H1 (cell line): ENCODE measurements around the gene AREG. TPM values are rescaled to one million over a fixed set of nuclear protein-coding genes. Genes with fewer than 3 reads are reported as not detected.

ENCODE experiments used
- CTCF ChIA-PET: fragments of 300-600 bp; sonication (Branson Sonifier 250); formaldehyde crosslinking; loops from one replicate; lab custom pipeline; 2021; ENCODE audit not compliant: partially characterized antibody; lab: Charles Lee
- POLR2A ChIA-PET: fragments of 300-600 bp; sonication (Branson Sonifier 250); formaldehyde crosslinking; loops from one replicate; lab custom pipeline; 2021; ENCODE audit warnings: inconsistent platforms; ENCODE audit not compliant: partially characterized antibody; lab: Charles Lee
- DNase-seq, 2 experiments: peaks; one replicate each; pipeline versions ENCODE4 v3.0.0 to v3.0.0-alpha.2; 2010 to 2022; ENCODE audit warnings: low spot score in 2 of 2, low read depth in 1 of 2, mixed read lengths in 1 of 2
- FAIRE-seq: peaks from 2 replicates; lab custom pipeline; 2011; peaks lifted over from hg19 to GRCh38; lab: Jason Lieb, UNC
- H2AFZ ChIP-seq: 2 replicates; pipeline ENCODE4 v1.8.1; 2012; ENCODE audit warnings: low read length, inconsistent platforms
- H2AK5ac ChIP-seq: 2 replicates; pipeline ENCODE4 v1.6.1; 2013; ENCODE audit warnings: low read depth, low read length
- H2BK120ac ChIP-seq: replicated peaks from 2 replicates; pipeline ENCODE3; 2013; ENCODE audit warnings: low read depth, low read length, inconsistent platforms
- H2BK12ac ChIP-seq: 2 replicates; pipeline ENCODE4 v1.6.1; 2013; ENCODE audit warnings: low read depth, low read length
- H2BK15ac ChIP-seq: 2 replicates; pipeline ENCODE4 v1.6.1; 2013; ENCODE audit warnings: low read length
- H2BK20ac ChIP-seq: 2 replicates; pipeline ENCODE4 v1.6.1; 2013; ENCODE audit warnings: low read length
- H2BK5ac ChIP-seq: 2 replicates; pipeline ENCODE4 v1.6.1; 2013; ENCODE audit warnings: low read depth, low read length
- H3K14ac ChIP-seq: 2 replicates; pipeline ENCODE4 v1.6.1; 2013; ENCODE audit warnings: inconsistent platforms; ENCODE audit not compliant: insufficient read length
- H3K18ac ChIP-seq: 2 replicates; pipeline ENCODE4 v1.6.1; 2013; ENCODE audit warnings: low read length; ENCODE audit errors: extremely low read depth
- H3K23ac ChIP-seq: 2 replicates; pipeline ENCODE4 v1.6.1; 2013; ENCODE audit warnings: inconsistent platforms; ENCODE audit not compliant: insufficient read length
- H3K23me2 ChIP-seq: 2 replicates; pipeline ENCODE4 v1.6.1; 2013; ENCODE audit warnings: low read depth, low read length
- H3K27ac ChIP-seq: 2 replicates; pipeline ENCODE4 v1.6.1; 2011; ENCODE audit warnings: low read depth, low read length, inconsistent platforms
- H3K27me3 ChIP-seq, 4 experiments: replicated peaks in 1 of 4; 1 replicate in 1 of 4; 2 replicates in 3 of 4; pipeline versions ENCODE4 v1.6.1 to v1.8.1; 2011 to 2013; ENCODE audit warnings: low read length in 3 of 4, mild to moderate bottlenecking in 3 of 4, inconsistent platforms in 2 of 4, mixed read lengths in 2 of 4, moderate library complexity in 1 of 4; ENCODE audit not compliant: control insufficient read depth in 3 of 4, insufficient read depth in 3 of 4; ENCODE audit errors: extremely low read depth in 1 of 4
- H3K36me3 ChIP-seq, 4 experiments: 2 replicates each; pipeline versions ENCODE4 v1.6.1 to v1.8.1; 2011 to 2013; ENCODE audit warnings: mild to moderate bottlenecking in 4 of 4, low read length in 3 of 4, moderate library complexity in 2 of 4, control low read depth in 1 of 4, inconsistent platforms in 1 of 4; ENCODE audit not compliant: insufficient read depth in 4 of 4, control insufficient read depth in 2 of 4
- H3K4ac ChIP-seq: replicated peaks from 2 replicates; pipeline ENCODE3; 2013; ENCODE audit warnings: low read length, low read depth, mixed read lengths, inconsistent platforms; ENCODE audit not compliant: insufficient read length
- H3K4me1 ChIP-seq, 4 experiments: replicated peaks in 1 of 4; 1 replicate in 1 of 4; 2 replicates in 3 of 4; pipeline versions ENCODE4 v1.6.1 to v1.8.1; 2011 to 2013; ENCODE audit warnings: low read length in 3 of 4, inconsistent platforms in 2 of 4, mixed read lengths in 1 of 4; ENCODE audit not compliant: insufficient read depth in 4 of 4, control insufficient read depth in 3 of 4
- H3K4me2 ChIP-seq, 2 experiments: 2 replicates each; pipeline versions ENCODE4 v1.6.1 to v1.8.1; 2011 to 2013; ENCODE audit warnings: low read depth in 2 of 2, low read length in 2 of 2, control low read depth in 1 of 2, inconsistent platforms in 1 of 2, mild to moderate bottlenecking in 1 of 2; ENCODE audit not compliant: insufficient read depth in 1 of 2
- H3K4me3 ChIP-seq, 4 experiments: fragments of 200-600, 300-600 bp in 1 of 4; sonication (generic), shearing (Covaris generic), sonication (Bioruptor Twin) in 1 of 4; 2 replicates each; pipeline versions ENCODE4 v1.5.1 to v1.8.1; 2011 to 2016; ENCODE audit warnings: low read length in 4 of 4, low read depth in 3 of 4, control low read depth in 2 of 4, inconsistent platforms in 2 of 4, mild to moderate bottlenecking in 2 of 4, mixed read lengths in 1 of 4, moderate library complexity in 1 of 4; ENCODE audit not compliant: insufficient read depth in 2 of 4; ENCODE audit errors: extremely low read depth in 1 of 4
- H3K56ac ChIP-seq: replicated peaks from 2 replicates; pipeline ENCODE3; 2013; ENCODE audit warnings: low read depth, mild to moderate bottlenecking, mixed read lengths, low read length, inconsistent platforms; ENCODE audit not compliant: insufficient read length
- H3K79me1 ChIP-seq: 2 replicates; pipeline ENCODE4 v1.6.1; 2013; ENCODE audit warnings: low read depth, low read length, control low read depth
- H3K79me2 ChIP-seq, 2 experiments: 2 replicates each; pipeline versions ENCODE4 v1.6.1 to v1.8.1; 2012 to 2013; ENCODE audit warnings: low read length in 2 of 2, mild to moderate bottlenecking in 2 of 2, inconsistent platforms in 1 of 2; ENCODE audit not compliant: insufficient read depth in 2 of 2, control insufficient read depth in 1 of 2
- H3K9ac ChIP-seq, 4 experiments: replicated peaks in 1 of 4; 1 replicate in 1 of 4; 2 replicates in 3 of 4; pipeline versions ENCODE4 v1.6.1 to v1.8.1; 2011 to 2013; ENCODE audit warnings: low read depth in 3 of 4, low read length in 3 of 4, control low read depth in 2 of 4, mild to moderate bottlenecking in 2 of 4, moderate library complexity in 2 of 4, inconsistent platforms in 1 of 4; ENCODE audit errors: extremely low read depth in 1 of 4
- H3K9me3 ChIP-seq, 2 experiments: 2 replicates each; pipeline versions ENCODE4 v1.6.1 to v1.8.1; 2012 to 2013; ENCODE audit warnings: mild to moderate bottlenecking in 2 of 2, moderate library complexity in 2 of 2, control low read depth in 1 of 2, inconsistent platforms in 1 of 2, low read depth in 1 of 2, low read length in 1 of 2, mixed read lengths in 1 of 2; ENCODE audit not compliant: insufficient read depth in 2 of 2
- H4K20me1 ChIP-seq, 2 experiments: replicated peaks in 1 of 2; 2 replicates each; pipeline versions ENCODE3 to v1.8.1; 2011 to 2013; ENCODE audit warnings: inconsistent platforms in 2 of 2, low read length in 2 of 2, mild to moderate bottlenecking in 1 of 2; ENCODE audit not compliant: insufficient read depth in 2 of 2, control insufficient read depth in 1 of 2
- H4K5ac ChIP-seq: 2 replicates; pipeline ENCODE4 v1.6.1; 2013; ENCODE audit warnings: low read length, low read depth, mixed read lengths, inconsistent platforms; ENCODE audit not compliant: insufficient read length
- H4K8ac ChIP-seq: 2 replicates; pipeline ENCODE4 v1.8.0; 2013; ENCODE audit warnings: mild to moderate bottlenecking, moderate library complexity, low read length, inconsistent platforms; ENCODE audit not compliant: insufficient read depth; ENCODE audit errors: extremely low read depth
- H4K91ac ChIP-seq: replicated peaks from 2 replicates; pipeline ENCODE3; 2013; ENCODE audit warnings: low read length, mixed read lengths, inconsistent platforms; ENCODE audit not compliant: insufficient read length
- CEBPB ChIP-seq: IDR thresholded peaks from 2 replicates; pipeline ENCODE4 v1.6.1; 2012; ENCODE audit warnings: low read depth, low read length
- TEAD4 ChIP-seq: IDR thresholded peaks from 2 replicates; pipeline ENCODE4 v1.6.1; 2012; ENCODE audit warnings: low read depth, low read length, inconsistent platforms, mixed read lengths
- WGBS, 2 experiments: shearing (Covaris generic) in 1 of 2; methylation state at CpG; one replicate each; pipeline versions ENCODE4 v1.1.6 to v1.1.7; 2013 to 2015; ENCODE audit warnings: low lambda C conversion rate in 2 of 2, mixed read lengths in 2 of 2, inconsistent platforms in 1 of 2, low coverage in 1 of 2, missing lambda C conversion rate in 1 of 2; ENCODE audit not compliant: insufficient replicate concordance in 2 of 2, insufficient coverage in 1 of 2, insufficient read length in 1 of 2; ENCODE audit errors: extremely low coverage in 1 of 2, missing lambda C conversion rate in 1 of 2; 5-methylcytosine and 5-hydroxymethylcytosine counted together
- polyA plus RNA-seq, 7 experiments: library from polyadenylated mRNA; depleted of rRNA in 3 of 7; stranded (reverse) in 5 of 7; unstranded in 2 of 7; fragments of >200 nt in 5 of 7; fragments of 200-250 nt in 2 of 7; gene quantifications; 1 replicate in 5 of 7; 2 replicates in 1 of 7; 4 replicates in 1 of 7; pipeline versions ENCODE4 v1.2.1 to v1.2.3, GENCODE V29; 2011 to 2013; ENCODE audit warnings: missing spikeins in 2 of 7, mixed read lengths in 2 of 7
- total RNA-seq: library from RNA; stranded (reverse); fragmentation: NEBNext Ultra II Directional; extraction: Animal tissue kit (Norgen Biotek cat#: 25700); gene quantifications from 2 replicates; pipeline ENCODE4 v1.2.1, GENCODE V29; 2021

AREG gene
- total and polyA plus RNA-seq, 2 of the 8 experiments (the other 6 are each of a cell fraction or from before 2014, with no cell fraction given), result not detected

- POLR2A ChIA-PET, result no interaction called here
- CTCF ChIA-PET, result interaction anchor here (0.7 to 1.1 kb wide), 3 partner anchors 105 to 183 kb away, joined by 3 to 6 read pairs (median 5); no protein-coding TSS in a partner anchor
- 91% methylated on average over 3 of the region's 3 CpGs; no CpG with 5 or more reads in 1 of the 2 experiments for WGBS, 2 experiments
Measured at GRCh38 chr4:74481891-74482609, 37.1 kb downstream of the AREG start.

More at GRCh38 chr4:74481891-74482609, 37.1 kb downstream of the AREG start:
- Histone ChIP-seq H3K23me2 (no peaks in the 10 kb centered on the region), H2BK120ac (no peak overlapping the region), H3K56ac (no peak overlapping the region), H3K79me2 (no peaks in the 10 kb centered on the region), H2BK12ac (no peak overlapping the region), H3K79me1 (no peaks in the 10 kb centered on the region), H3K4me2 (no peak overlapping the region), H3K9ac (no peak overlapping the region), H3K9me3 (no peaks in the 10 kb centered on the region), H4K91ac (no peak overlapping the region), H3K4me3 (no peak overlapping the region), H4K8ac (no peak overlapping the region), H4K20me1 (no peaks in the 10 kb centered on the region), H3K18ac (no peak overlapping the region), H3K23ac (no peak overlapping the region), H2AFZ (no peak overlapping the region), H3K27me3 (no peaks in the 10 kb centered on the region), H3K36me3 (no peaks in the 10 kb centered on the region), H2BK5ac (no peak overlapping the region), H3K4me1 (no peaks in the 10 kb centered on the region), H3K27ac (no peak overlapping the region), H2AK5ac (no peak overlapping the region), H3K4ac (no peak overlapping the region), H2BK20ac (no peak overlapping the region), H2BK15ac (no peak overlapping the region), H3K14ac (no peak overlapping the region), H4K5ac (no peak overlapping the region)
- TF ChIP-seq CEBPB (peak; percentile 54; the same call in 1 of the 2 replicates), TEAD4 (no peak)
- FAIRE-seq (no peak), DNase-seq (no peak)
